ENCODE measurements around the gene ITGAD. TPM values are rescaled to one million over a fixed set of nuclear protein-coding genes. Genes with fewer than 3 reads are reported as not detected.

The ITGAD gene
- total RNA-seq, 2 experiments from 2014 or later: 0.13 to 0.68 TPM

DNA sequence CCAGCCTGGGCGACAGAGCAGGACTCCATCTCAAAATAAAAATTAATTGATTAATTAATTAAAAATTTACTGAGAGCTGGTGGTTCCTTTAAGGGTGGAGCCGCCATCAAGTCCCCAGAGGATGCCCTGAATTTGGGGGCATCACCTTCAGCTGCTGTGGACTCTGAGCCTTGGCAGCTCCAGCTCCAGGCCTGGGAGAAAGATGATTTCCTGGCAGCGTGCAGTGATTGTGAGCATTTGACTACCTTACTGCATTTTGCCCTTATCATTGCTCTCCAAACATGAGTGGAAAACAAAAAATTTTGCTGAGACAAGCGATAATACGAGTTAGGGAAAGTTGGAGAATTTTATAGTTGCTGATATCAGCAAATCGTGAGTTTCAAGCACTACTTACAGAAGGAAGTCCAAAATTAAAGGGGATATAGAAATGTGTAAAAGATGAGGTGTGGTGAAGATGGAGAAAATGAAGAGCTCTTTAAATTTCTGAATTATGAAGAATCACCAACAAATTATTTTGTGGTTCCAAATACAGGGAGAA, 2.6 kb upstream of the ITGAD start:
- ATAC-seq: no peak
- ChIA-PET CTCF (interaction anchor here (0.6 to 1.0 kb wide), 3 partner anchors 8 to 85 kb away, joined by 3 read pairs; no protein-coding TSS in a partner anchor), POLR2A (interaction anchor here (0.6 kb wide), 1 partner anchor 25 kb away, joined by 3 read pairs; no protein-coding TSS in a partner anchor)
- peaks cover 27% of the 10 kb centered on the region for H3K4me1 Mint-ChIP-seq (ENCODE audit: low read depth)
- H3K27me3 Mint-ChIP-seq (ENCODE audit: low read depth): peaks cover 22% of the 10 kb centered on the region
- no peak overlapping the region for H3K27ac Mint-ChIP-seq
- no peak overlapping the region for H3K4me3 Mint-ChIP-seq
- no peaks in the 10 kb centered on the region for H3K36me3 Mint-ChIP-seq (ENCODE audit: low read depth)
- H3K9me3 Mint-ChIP-seq (ENCODE audit: insufficient read depth): no peaks in the 10 kb centered on the region
- no peak for DNase-seq

- Mint-ChIP-seq H3K4me3 (no peak overlapping the region), H3K27ac (peak overlapping the region; percentile 57), H3K27me3 (ENCODE audit: low read depth) (peaks cover 3% of the 10 kb centered on the region), H3K4me1 (ENCODE audit: low read depth) (peaks cover 50% of the 10 kb centered on the region), H3K36me3 (ENCODE audit: low read depth) (peaks cover 25% of the 10 kb centered on the region), H3K9me3 (ENCODE audit: insufficient read depth) (peaks cover 12% of the 10 kb centered on the region)
- no peak for DNase-seq
- POLR2A ChIA-PET: no interaction called here
- CTCF ChIA-PET: interaction anchor here (1.3 to 1.9 kb wide), 2 partner anchors 10 to 13 kb away, joined by 3 to 10 read pairs; no protein-coding TSS in a partner anchor
- no peak for ATAC-seq
These were observed 2.5 kb downstream of the ITGAD start for GRCh38 chr16:31395647-31396046.

GRCh38 chr16:31397096-31397660, 4.0 kb downstream of the ITGAD start:
- Mint-ChIP-seq H3K36me3 (ENCODE audit: low read depth) (peaks cover 25% of the 10 kb centered on the region), H3K27ac (no peak overlapping the region), H3K9me3 (ENCODE audit: insufficient read depth) (peaks cover 12% of the 10 kb centered on the region), H3K4me3 (no peak overlapping the region), H3K4me1 (ENCODE audit: low read depth) (peaks cover 66% of the 10 kb centered on the region), H3K27me3 (ENCODE audit: low read depth) (no peaks in the 10 kb centered on the region)
- ATAC-seq (no peak), DNase-seq (no peak)
- CTCF ChIA-PET: interaction anchor here (1.9 kb wide), 1 partner anchor 14 kb away, joined by 10 read pairs; no protein-coding TSS in a partner anchor
- POLR2A ChIA-PET: no interaction called here

GRCh38 chr16:31397701-31398100, 4.6 kb downstream of the ITGAD start:
- Mint-ChIP-seq H3K9me3 (ENCODE audit: insufficient read depth) (peaks cover 12% of the 10 kb centered on the region), H3K4me3 (no peak overlapping the region), H3K36me3 (ENCODE audit: low read depth) (peaks cover 25% of the 10 kb centered on the region), H3K27me3 (ENCODE audit: low read depth) (no peaks in the 10 kb centered on the region), H3K27ac (peak overlapping the region; percentile 55), H3K4me1 (ENCODE audit: low read depth) (peaks cover 69% of the 10 kb centered on the region)
- DNase-seq (no peak), ATAC-seq (no peak)
- POLR2A ChIA-PET: no interaction called here
- CTCF ChIA-PET: no interaction called here

GRCh38 chr16:31400191-31400590, 7.1 kb downstream of the ITGAD start:
- peak overlapping the region; percentile 86 for H3K27ac Mint-ChIP-seq
- peaks cover 79% of the 10 kb centered on the region for H3K4me1 Mint-ChIP-seq (ENCODE audit: low read depth)
- DNase-seq (peak; percentile 75), ATAC-seq (peak; percentile 59)
- CTCF ChIA-PET: interaction anchor here (1.3 kb wide), 1 partner anchor 18 kb away, joined by 3 read pairs; no protein-coding TSS in a partner anchor
- H3K4me3 Mint-ChIP-seq: peak overlapping the region; percentile 16
- peaks cover 25% of the 10 kb centered on the region for H3K36me3 Mint-ChIP-seq (ENCODE audit: low read depth)
- POLR2A ChIA-PET: interaction anchor here (0.6 kb wide), 1 partner anchor 161 kb away, joined by 3 read pairs; no protein-coding TSS in a partner anchor
- H3K9me3 Mint-ChIP-seq (ENCODE audit: insufficient read depth): peaks cover 12% of the 10 kb centered on the region
- no peaks in the 10 kb centered on the region for H3K27me3 Mint-ChIP-seq (ENCODE audit: low read depth)

DNA sequence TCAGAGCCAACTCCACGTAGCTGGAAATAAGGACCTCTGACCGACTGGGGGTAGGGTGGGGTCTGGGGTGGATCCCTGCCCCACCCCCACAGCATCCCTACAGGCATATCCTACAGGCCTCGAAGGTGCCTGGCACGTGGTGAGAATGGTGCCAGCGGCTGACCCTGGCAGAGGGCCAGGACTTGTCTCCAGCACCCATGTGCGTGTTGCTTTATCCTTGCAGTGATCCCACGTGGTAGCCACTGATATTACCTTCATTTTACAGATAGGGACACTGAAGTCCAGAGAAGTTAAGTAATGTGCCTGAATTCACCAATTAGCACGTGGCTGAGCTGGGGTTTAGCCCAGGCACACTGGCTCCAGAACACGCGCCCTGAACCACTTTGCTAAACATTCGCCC, 8.3 kb downstream of the ITGAD start:
- ChIA-PET POLR2A (no interaction called here), CTCF (no interaction called here)
- Mint-ChIP-seq H3K4me1 (ENCODE audit: low read depth) (peaks cover 69% of the 10 kb centered on the region), H3K27ac (no peak overlapping the region), H3K4me3 (no peak overlapping the region), H3K27me3 (ENCODE audit: low read depth) (no peaks in the 10 kb centered on the region), H3K9me3 (ENCODE audit: insufficient read depth) (peaks cover 12% of the 10 kb centered on the region), H3K36me3 (ENCODE audit: low read depth) (peaks cover 25% of the 10 kb centered on the region)
- ATAC-seq: no peak
- no peak for DNase-seq

DNA sequence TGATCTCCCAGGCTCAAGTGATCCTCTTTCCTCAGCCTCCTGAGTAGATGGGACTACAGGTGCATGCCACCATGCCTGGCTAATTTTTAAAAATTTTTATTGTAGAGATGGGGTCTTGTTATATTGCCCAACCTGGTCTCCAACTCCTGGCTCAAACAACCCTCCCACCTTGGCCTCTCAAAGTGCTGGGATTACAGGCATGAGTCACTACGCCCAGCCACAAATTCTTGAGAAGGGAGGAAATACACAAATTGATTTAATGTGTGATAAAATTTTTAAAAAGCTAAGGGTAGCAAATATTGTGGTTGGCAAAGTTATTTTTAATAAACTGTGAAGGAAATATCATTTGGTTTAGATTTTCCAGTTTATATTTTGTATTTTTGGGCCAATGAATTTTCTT, 9.6 kb downstream of the ITGAD start:
- ATAC-seq (no peak), DNase-seq (no peak)
- peaks cover 24% of the 10 kb centered on the region for H3K36me3 Mint-ChIP-seq (ENCODE audit: low read depth)
- H3K9me3 Mint-ChIP-seq (ENCODE audit: insufficient read depth): peaks cover 12% of the 10 kb centered on the region
- H3K4me3 Mint-ChIP-seq: no peak overlapping the region
- CTCF ChIA-PET: interaction anchor here (0.6 to 1.7 kb wide), 3 partner anchors 20 to 42 kb away, joined by 3 to 5 read pairs (median 3); partner anchors contain the start of gene ZNF843
- H3K27me3 Mint-ChIP-seq (ENCODE audit: low read depth): no peaks in the 10 kb centered on the region
- POLR2A ChIA-PET: no interaction called here
- peaks cover 64% of the 10 kb centered on the region for H3K4me1 Mint-ChIP-seq (ENCODE audit: low read depth)
- peak overlapping the region; percentile 52 for H3K27ac Mint-ChIP-seq

DNA sequence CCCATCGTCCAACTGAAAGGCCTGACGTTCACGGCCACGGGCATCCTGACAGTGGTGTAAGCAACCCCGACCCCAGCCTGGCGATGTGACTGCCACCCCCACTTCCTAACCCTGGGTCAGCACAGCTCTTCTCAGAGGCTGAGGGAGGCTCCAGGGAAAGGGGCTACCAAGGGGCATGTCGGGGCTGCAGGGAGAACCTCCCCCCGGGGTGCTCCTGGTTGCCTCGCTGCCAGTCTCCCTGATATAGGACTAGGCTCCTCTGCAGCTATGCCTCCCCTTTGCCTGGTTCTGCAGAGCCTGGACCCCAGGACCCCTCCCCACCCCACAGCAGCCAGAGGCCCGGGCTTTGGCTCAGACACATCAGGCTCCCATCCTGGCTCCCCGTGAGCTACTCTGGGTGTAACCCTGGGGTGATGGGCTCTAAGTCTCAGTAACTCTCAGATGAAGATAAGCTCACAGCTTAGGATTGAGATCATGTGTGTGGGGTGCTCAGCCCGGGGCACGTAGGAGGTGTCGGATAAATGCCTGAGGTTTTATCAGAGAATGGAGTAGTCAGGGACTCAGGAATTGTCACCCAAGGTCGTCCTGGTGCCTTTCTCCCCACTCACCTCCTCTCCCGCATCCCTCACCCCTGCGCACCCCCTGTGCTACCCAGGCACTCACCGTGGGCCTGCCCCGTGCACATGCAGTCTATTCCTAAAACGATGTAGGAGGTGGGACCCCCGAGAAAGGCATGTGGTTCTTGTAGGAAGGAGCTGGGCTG, 10.6 kb downstream of the ITGAD start:
- Mint-ChIP-seq H3K36me3 (ENCODE audit: low read depth) (peaks cover 18% of the 10 kb centered on the region), H3K9me3 (ENCODE audit: insufficient read depth) (peaks cover 8% of the 10 kb centered on the region), H3K4me3 (no peak overlapping the region), H3K27ac (no peak overlapping the region), H3K27me3 (ENCODE audit: low read depth) (no peaks in the 10 kb centered on the region), H3K4me1 (ENCODE audit: low read depth) (peaks cover 60% of the 10 kb centered on the region)
- ChIA-PET CTCF (interaction anchor here (1.7 kb wide), 1 partner anchor 39 kb away, joined by 5 read pairs; the partner anchor contains the start of gene ZNF843), POLR2A (no interaction called here)
- no peak for DNase-seq
- ATAC-seq: no peak

DNA sequence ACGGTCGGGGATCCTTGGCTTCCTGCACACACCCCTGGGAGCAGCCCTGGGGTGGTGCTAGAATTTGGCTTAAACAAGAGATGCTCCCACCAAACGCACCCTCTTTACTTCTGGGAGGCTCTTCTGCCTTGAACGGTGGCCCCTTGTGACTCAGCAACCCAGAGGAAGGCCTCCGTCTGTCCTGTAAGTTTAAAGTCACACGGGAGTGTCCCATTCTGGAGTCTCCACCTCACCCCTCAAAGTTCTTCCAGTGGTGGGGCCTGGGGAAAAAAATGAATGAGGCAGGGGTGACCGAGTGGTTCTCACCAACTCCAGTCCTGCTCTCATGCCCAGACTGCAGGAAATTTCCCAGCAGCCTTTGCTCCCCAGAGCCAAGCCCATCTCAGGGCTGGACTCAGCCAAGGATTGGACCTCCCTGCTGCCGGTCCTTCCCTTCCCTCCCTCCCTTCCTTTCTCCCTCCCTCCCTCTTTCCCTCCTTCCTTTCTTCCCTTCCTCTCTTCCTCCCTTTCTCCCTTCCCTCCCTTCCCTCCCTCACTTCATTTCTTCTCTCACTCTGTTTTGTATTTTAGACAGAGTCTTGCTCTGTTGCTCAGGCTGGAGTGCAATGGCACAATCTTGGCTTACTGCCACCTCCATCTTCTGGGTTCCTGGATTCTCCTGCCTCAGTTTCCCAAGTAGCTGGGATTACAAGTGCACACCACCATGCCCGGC, 11.4 kb downstream of the ITGAD start:
- CTCF ChIA-PET: no interaction called here

GRCh38 chr16:31407406-31407805, 14.3 kb downstream of the ITGAD start:
- H3K27ac Mint-ChIP-seq: no peak overlapping the region
- no peaks in the 10 kb centered on the region for H3K9me3 Mint-ChIP-seq (ENCODE audit: insufficient read depth)
- ChIA-PET POLR2A (interaction anchor here (1.2 kb wide), 1 partner anchor 9 kb away, joined by 3 read pairs; no protein-coding TSS in a partner anchor), CTCF (no interaction called here)
- peaks cover 2% of the 10 kb centered on the region for H3K36me3 Mint-ChIP-seq (ENCODE audit: low read depth)
- ATAC-seq (no peak), DNase-seq (no peak)
- peaks cover 30% of the 10 kb centered on the region for H3K4me1 Mint-ChIP-seq (ENCODE audit: low read depth)
- H3K27me3 Mint-ChIP-seq (ENCODE audit: low read depth): no peaks in the 10 kb centered on the region
- H3K4me3 Mint-ChIP-seq: no peak overlapping the region

More for the DNA sequence above, 11.4 kb downstream of the ITGAD start:
- Mint-ChIP-seq H3K27me3 (ENCODE audit: low read depth) (no peaks in the 10 kb centered on the region), H3K36me3 (ENCODE audit: low read depth) (peaks cover 10% of the 10 kb centered on the region), H3K4me3 (no peak overlapping the region), H3K4me1 (ENCODE audit: low read depth) (peaks cover 55% of the 10 kb centered on the region), H3K9me3 (ENCODE audit: insufficient read depth) (peaks cover 7% of the 10 kb centered on the region), H3K27ac (no peak overlapping the region)
- POLR2A ChIA-PET: no interaction called here
- DNase-seq (no peak), ATAC-seq (no peak)

GRCh38 chr16:31409433-31409832, 16.3 kb downstream of the ITGAD start:
- CTCF ChIA-PET: no interaction called here
- no peak overlapping the region for H3K27ac Mint-ChIP-seq
- H3K27me3 Mint-ChIP-seq (ENCODE audit: low read depth): no peaks in the 10 kb centered on the region
- POLR2A ChIA-PET: no interaction called here
- ATAC-seq (no peak), DNase-seq (no peak)
- H3K36me3 Mint-ChIP-seq (ENCODE audit: low read depth): peaks cover 2% of the 10 kb centered on the region
- H3K4me3 Mint-ChIP-seq: no peak overlapping the region
- H3K4me1 Mint-ChIP-seq (ENCODE audit: low read depth): peaks cover 25% of the 10 kb centered on the region
- H3K9me3 Mint-ChIP-seq (ENCODE audit: insufficient read depth): no peaks in the 10 kb centered on the region

Measured in activated CD8-positive, alpha-beta T cell treated with anti-CD3 and anti-CD28 coated beads, Interleukin-2, amount 10 ng/mL, durations not matched to agents 7 days and 5 days (primary cell).